Common myeloid progenitor, CD34-positive (primary cell): ENCODE data around the gene ZNF157.

Experiments
- CTCF ChIA-PET: fragments of 350-600 bp; sonication (Branson Sonifier 250); formaldehyde crosslinking; loops from one replicate; lab custom pipeline; 2021; ENCODE audit warnings: antibody characterized with exemption; lab: Charles Lee
- POLR2A ChIA-PET: fragments of 350-600 bp; sonication (Branson Sonifier 250); formaldehyde crosslinking; loops from one replicate; lab custom pipeline; 2021; ENCODE audit warnings: antibody characterized with exemption; lab: Charles Lee
- DNase-seq, 3 donors: peaks; one replicate each; pipeline versions ENCODE4 v3.0.0 to v3.0.0-alpha.2; 2013
- H3K27ac ChIP-seq, 2 experiments: 1 replicate in 1 of 2; 2 replicates in 1 of 2; pipeline ENCODE4 v1.7.0; 2013; ENCODE audit warnings: inconsistent platforms in 2 of 2, low read length in 2 of 2, mild to moderate bottlenecking in 2 of 2, low read depth in 1 of 2, moderate library complexity in 1 of 2; ENCODE audit not compliant: severe bottlenecking in 2 of 2, insufficient read depth in 1 of 2, poor library complexity in 1 of 2
- H3K27me3 ChIP-seq, 5 experiments: replicated peaks in 2 of 5; 1 replicate in 3 of 5; 2 replicates in 2 of 5; pipeline versions ENCODE4 v1.6.1 to v1.7.0; 2013; ENCODE audit warnings: low read length in 4 of 5, mild to moderate bottlenecking in 2 of 5, moderate library complexity in 2 of 5, inconsistent platforms in 1 of 5; ENCODE audit not compliant: insufficient read depth in 5 of 5, control insufficient read depth in 4 of 5
- H3K36me3 ChIP-seq, 4 experiments: 1 replicate in 2 of 4; 2 replicates in 2 of 4; pipeline versions ENCODE4 v1.6.1 to v1.7.0; 2013; ENCODE audit warnings: low read length in 3 of 4, control low read depth in 1 of 4, mild to moderate bottlenecking in 1 of 4; ENCODE audit not compliant: control insufficient read depth in 4 of 4, insufficient read depth in 4 of 4
- H3K4me1 ChIP-seq, 4 experiments: 1 replicate in 3 of 4; 2 replicates in 1 of 4; pipeline versions ENCODE4 v1.6.1 to v1.7.1; 2013; ENCODE audit warnings: low read length in 3 of 4, mild to moderate bottlenecking in 3 of 4, control low read depth in 1 of 4, inconsistent platforms in 1 of 4, moderate library complexity in 1 of 4; ENCODE audit not compliant: control insufficient read depth in 4 of 4, insufficient read depth in 4 of 4; ENCODE audit errors: control extremely low read depth in 1 of 4
- H3K4me3 ChIP-seq, 7 experiments: 1 replicate in 4 of 7; 2 replicates in 3 of 7; pipeline versions ENCODE4 v1.5.1 to v1.7.0; 2013; ENCODE audit warnings: mild to moderate bottlenecking in 7 of 7, low read length in 6 of 7, moderate library complexity in 6 of 7, inconsistent platforms in 2 of 7, low read depth in 2 of 7, control low read depth in 1 of 7; ENCODE audit not compliant: insufficient read depth in 4 of 7, control insufficient read depth in 1 of 7; ENCODE audit errors: extremely low read depth in 1 of 7
- H3K9me3 ChIP-seq, 5 experiments: 1 replicate in 4 of 5; 2 replicates in 1 of 5; pipeline versions ENCODE4 v1.6.1 to v1.7.1; 2013; ENCODE audit warnings: low read length in 4 of 5, mild to moderate bottlenecking in 2 of 5, inconsistent platforms in 1 of 5, low read depth in 1 of 5, moderate library complexity in 1 of 5; ENCODE audit not compliant: control insufficient read depth in 4 of 5, insufficient read depth in 2 of 5; ENCODE audit errors: control extremely low read depth in 1 of 5
- WGBS: methylation state at CpG from one replicate; pipeline ENCODE4 v1.1.5; 2013; ENCODE audit not compliant: insufficient coverage; 5-methylcytosine and 5-hydroxymethylcytosine counted together

Gene ZNF157

DNA sequence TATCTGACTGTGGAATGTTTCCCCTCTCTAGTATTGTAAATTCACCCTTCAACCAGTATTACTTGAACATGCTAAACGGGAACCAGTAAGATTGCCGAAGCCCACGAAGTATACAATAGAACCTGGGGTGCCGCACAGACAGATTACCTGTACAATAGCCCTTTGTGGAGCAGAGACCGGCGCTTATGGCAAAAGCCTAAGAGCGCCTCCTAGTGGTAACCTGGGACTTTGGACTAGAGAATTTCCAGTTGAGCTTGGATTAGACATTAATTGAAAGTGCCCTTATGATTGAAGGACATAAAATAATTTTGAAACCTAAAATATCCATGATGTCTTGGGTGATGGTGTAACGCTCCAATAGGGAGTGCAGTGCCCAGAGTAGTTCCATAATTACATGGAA is 14.1 kb downstream of the ZNF157 start:
- ChIA-PET POLR2A (no interaction called here), CTCF (interaction anchor here (0.8 to 2.1 kb wide), 12 partner anchors 18 to 196 kb away, joined by 3 to 6 read pairs (median 4); partner anchors contain the start of gene USP11)
- Histone ChIP-seq H3K9me3 (no peaks in the 10 kb centered on the region), H3K27me3 (peaks cover 0 to 13% (median 0%) of the 10 kb centered on the region in 5 experiments), H3K36me3 (no peaks in the 10 kb centered on the region), H3K4me1 (peaks cover 0 to 6% (median under 1%) of the 10 kb centered on the region in 4 experiments), H3K27ac (no peak overlapping the region), H3K4me3 (peak overlapping the region in 1 of 7 experiments; percentile 42)
- DNase-seq, result peak; percentile 70 to 86 (median 80)
- 15% methylated on average over 8 of the region's 8 CpGs for WGBS

DNA sequence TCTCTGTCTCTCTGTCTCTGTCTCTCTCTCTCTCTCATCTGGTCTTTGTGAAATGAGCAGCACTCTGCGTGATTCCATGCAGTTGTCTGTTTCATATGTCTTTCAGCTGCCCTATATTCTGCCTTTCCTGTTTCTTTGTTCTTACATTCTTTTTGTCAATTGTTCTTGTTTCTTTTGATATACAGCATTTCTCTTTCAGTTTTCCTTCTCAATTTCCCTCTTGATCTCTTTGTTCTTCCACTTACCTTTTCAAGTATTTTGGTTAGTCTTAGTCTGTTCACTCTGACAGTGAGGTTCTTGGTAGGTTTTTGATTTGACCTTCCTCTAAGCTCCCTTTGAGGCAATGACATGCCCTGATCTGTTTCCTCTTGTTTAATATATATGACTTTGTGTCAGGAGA is 20.4 kb downstream of the ZNF157 start:
- ChIA-PET POLR2A (no interaction called here), CTCF (no interaction called here)

DNA sequence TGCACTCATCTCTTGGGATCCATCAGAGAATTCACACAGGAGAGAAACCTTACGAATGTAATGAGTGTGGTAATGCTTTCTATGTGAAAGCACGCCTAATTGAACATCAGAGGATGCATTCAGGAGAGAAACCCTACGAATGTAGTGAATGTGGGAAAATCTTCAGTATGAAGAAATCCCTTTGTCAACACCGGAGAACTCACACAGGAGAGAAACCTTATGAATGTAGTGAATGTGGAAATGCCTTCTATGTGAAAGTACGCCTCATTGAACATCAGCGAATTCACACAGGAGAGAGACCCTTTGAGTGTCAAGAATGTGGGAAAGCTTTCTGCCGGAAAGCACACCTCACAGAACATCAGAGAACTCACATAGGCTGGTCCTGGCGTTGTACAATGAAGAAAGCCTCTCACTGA is 42.8 kb downstream of the ZNF157 start:
- ChIA-PET CTCF (no interaction called here), POLR2A (no interaction called here)
- Histone ChIP-seq H3K36me3 (peaks cover 0 to 23% (median 2%) of the 10 kb centered on the region in 4 experiments), H3K4me1 (no peaks in the 10 kb centered on the region), H3K9me3 (peaks cover 13 to 44% (median 23%) of the 10 kb centered on the region in 5 experiments), H3K27ac (no peak overlapping the region), H3K27me3 (no peaks in the 10 kb centered on the region), H3K4me3 (no peak overlapping the region)
- DNase-seq, result no peak
- 88% methylated on average over 8 of the region's 8 CpGs for WGBS

More for the DNA sequence above, 20.4 kb downstream of the ZNF157 start:
- Histone ChIP-seq H3K36me3 (no peaks in the 10 kb centered on the region), H3K4me3 (no peak overlapping the region), H3K4me1 (no peaks in the 10 kb centered on the region), H3K27me3 (peaks cover 0 to 2% (median 0%) of the 10 kb centered on the region in 5 experiments), H3K27ac (no peak overlapping the region), H3K9me3 (no peaks in the 10 kb centered on the region)
- no peak for DNase-seq
- WGBS, result 42% methylated on average over 1 of the region's 1 CpG

DNA sequence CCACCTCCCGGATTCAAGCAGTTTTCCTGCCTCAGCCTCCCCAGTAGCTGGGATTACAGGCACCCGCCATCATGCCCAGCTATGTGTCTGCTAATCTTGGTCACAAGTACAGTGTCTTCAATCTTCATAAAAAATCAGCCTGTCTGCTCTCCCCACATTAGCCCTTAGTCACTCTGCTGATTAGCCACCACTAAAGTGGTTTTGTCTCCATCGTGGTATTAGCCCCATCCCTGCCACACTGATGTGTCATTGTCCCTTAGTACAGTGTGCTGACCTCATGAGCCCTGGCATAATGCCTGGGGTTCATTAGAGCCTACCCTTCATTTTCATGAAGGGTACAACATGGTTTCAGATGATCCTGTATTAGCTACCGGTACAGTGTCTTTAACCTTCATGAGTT is 49.9 kb downstream of the ZNF157 start:
- Histone ChIP-seq H3K9me3 (peaks cover 1 to 13% (median 11%) of the 10 kb centered on the region in 5 experiments), H3K27ac (no peak overlapping the region), H3K4me1 (no peaks in the 10 kb centered on the region), H3K4me3 (no peak overlapping the region), H3K36me3 (no peaks in the 10 kb centered on the region), H3K27me3 (no peaks in the 10 kb centered on the region)
- DNase-seq, result peak; percentile 3 to 50 (median 44)
- ChIA-PET POLR2A (no interaction called here), CTCF (no interaction called here)
- 84% methylated on average over 4 of the region's 4 CpGs for WGBS

DNA sequence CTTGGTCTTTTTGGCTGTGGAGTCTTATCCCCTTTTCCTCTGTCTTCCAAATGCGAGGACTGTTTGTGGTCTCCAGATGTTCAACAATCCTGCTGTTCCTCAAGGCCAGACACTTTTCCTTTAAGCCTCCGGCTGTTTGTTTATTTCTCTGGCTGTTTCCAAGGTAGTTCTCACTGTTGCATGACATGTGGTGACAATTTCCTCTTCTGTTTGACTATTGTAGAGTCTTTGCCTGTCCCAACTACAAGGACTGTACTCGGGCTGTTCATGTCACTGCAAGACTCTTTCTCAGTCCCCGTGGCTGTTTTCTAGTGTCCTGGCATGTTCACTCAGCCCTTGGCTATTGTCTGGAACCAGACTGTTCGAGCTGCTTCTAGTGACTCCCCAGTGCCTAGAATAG is 50.6 kb downstream of the ZNF157 start:
- H3K36me3 ChIP-seq, result no peaks in the 10 kb centered on the region
- ChIA-PET POLR2A (no interaction called here), CTCF (no interaction called here)
- DNase-seq, result peak in 1 of 3 donors; percentile 3
- H3K27me3 ChIP-seq, result no peaks in the 10 kb centered on the region
- no peak overlapping the region for H3K4me3 ChIP-seq
- WGBS, result 64% methylated on average over 4 of the region's 5 CpGs
- H3K27ac ChIP-seq, result no peak overlapping the region
- H3K4me1 ChIP-seq, result no peaks in the 10 kb centered on the region
- peaks cover 1 to 11% (median 8%) of the 10 kb centered on the region in 5 experiments for H3K9me3 ChIP-seq

DNA sequence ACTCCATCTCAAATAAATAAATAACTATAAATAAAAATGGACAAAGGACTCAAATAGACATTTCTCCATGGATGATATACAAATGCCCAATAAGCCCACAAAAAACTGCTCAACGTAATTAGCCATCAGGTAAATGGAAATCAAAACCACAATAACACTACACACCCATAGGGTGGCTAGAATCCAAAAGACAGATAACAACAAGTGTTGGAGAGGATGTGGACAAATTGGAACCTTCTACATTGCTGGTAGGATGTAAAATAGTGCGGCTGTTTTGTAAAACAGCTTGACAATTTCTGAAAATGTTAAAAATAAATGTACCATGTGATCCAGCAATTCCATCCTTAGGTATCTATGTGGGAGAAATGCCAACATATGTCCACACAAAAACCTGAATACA is 52.1 kb downstream of the ZNF157 start:
- Histone ChIP-seq H3K36me3 (no peaks in the 10 kb centered on the region), H3K4me1 (no peaks in the 10 kb centered on the region), H3K27me3 (no peaks in the 10 kb centered on the region), H3K9me3 (peaks cover 1 to 14% (median 5%) of the 10 kb centered on the region in 5 experiments), H3K4me3 (no peak overlapping the region), H3K27ac (no peak overlapping the region)
- DNase-seq, result no peak
- WGBS, result no CpG with 5 or more reads among the region's 2 CpGs
- ChIA-PET POLR2A (no interaction called here), CTCF (no interaction called here)

DNA sequence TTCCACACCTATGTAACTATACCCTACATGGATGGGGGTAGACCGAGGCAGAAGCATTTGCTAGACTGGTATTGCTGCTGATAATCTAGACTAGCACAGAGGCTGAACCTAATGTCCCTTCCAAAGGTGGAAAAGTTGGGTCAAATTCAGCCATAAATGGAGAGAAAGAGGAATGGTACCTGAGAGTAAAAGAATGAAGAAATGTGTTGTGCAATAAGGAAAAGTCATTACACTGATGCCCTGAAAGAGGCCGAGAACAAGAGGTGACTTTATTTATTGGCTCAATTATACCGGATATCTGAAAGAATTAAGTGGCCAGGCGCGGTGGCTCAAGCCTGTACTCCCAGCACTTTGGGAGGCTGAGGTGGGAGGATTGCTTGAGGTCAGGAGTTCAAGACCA is 60.5 kb downstream of the ZNF157 start:
- H3K9me3 ChIP-seq, result peaks cover 0 to 2% (median 0%) of the 10 kb centered on the region in 5 experiments
- H3K4me1 ChIP-seq, result no peaks in the 10 kb centered on the region
- ChIA-PET POLR2A (no interaction called here), CTCF (no interaction called here)
- H3K4me3 ChIP-seq, result no peak overlapping the region
- H3K27ac ChIP-seq, result no peak overlapping the region
- DNase-seq, result no peak
- no peaks in the 10 kb centered on the region for H3K36me3 ChIP-seq
- WGBS, result 90% methylated on average over 5 of the region's 5 CpGs
- H3K27me3 ChIP-seq, result no peaks in the 10 kb centered on the region
